C4-2B (cell line): Measurements from ENCODE around the gene CHAC2.

Source experiments
- ZFX ChIP-seq: fragments of 450-650 bp; IDR thresholded peaks from 2 replicates; pipeline ENCODE4 v1.6.1; 2017
- TF ChIP-seq, protein P1 (sequence below): fragments of 450-650 bp; conservative IDR thresholded peaks from 2 replicates; pipeline ENCODE4 v1.5.1; 2017; ENCODE audit warnings: mild to moderate bottlenecking

DNA sequence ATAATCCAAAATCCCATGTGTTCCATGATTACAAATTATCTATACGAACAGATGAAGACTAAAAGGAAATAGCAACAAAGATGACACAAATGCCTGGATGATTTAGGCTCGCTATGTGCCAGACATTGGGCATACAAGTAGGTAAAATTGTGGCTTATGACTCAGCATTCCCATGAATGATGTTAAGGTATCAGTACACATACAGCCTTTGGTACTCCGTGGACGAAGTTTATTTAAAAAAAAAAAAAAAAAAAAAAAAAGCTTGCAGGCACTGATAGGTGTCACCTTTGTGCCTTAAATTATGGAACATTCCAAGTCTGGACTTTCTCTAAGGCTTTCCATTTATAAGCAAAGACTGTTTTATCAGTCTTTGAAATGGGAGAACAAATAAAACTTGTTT, 2.7 kb downstream of the CHAC2 start:
- TF ChIP-seq, protein P1, sequence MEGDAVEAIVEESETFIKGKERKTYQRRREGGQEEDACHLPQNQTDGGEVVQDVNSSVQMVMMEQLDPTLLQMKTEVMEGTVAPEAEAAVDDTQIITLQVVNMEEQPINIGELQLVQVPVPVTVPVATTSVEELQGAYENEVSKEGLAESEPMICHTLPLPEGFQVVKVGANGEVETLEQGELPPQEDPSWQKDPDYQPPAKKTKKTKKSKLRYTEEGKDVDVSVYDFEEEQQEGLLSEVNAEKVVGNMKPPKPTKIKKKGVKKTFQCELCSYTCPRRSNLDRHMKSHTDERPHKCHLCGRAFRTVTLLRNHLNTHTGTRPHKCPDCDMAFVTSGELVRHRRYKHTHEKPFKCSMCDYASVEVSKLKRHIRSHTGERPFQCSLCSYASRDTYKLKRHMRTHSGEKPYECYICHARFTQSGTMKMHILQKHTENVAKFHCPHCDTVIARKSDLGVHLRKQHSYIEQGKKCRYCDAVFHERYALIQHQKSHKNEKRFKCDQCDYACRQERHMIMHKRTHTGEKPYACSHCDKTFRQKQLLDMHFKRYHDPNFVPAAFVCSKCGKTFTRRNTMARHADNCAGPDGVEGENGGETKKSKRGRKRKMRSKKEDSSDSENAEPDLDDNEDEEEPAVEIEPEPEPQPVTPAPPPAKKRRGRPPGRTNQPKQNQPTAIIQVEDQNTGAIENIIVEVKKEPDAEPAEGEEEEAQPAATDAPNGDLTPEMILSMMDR, result no peak
- no peak for TF ChIP-seq ZFX
